ENCODE measurements around the gene CHURC1.
A peak's percentile ranks its signal among the peaks of the same experiment; 100 is the strongest.

The CHURC1 gene

DNA sequence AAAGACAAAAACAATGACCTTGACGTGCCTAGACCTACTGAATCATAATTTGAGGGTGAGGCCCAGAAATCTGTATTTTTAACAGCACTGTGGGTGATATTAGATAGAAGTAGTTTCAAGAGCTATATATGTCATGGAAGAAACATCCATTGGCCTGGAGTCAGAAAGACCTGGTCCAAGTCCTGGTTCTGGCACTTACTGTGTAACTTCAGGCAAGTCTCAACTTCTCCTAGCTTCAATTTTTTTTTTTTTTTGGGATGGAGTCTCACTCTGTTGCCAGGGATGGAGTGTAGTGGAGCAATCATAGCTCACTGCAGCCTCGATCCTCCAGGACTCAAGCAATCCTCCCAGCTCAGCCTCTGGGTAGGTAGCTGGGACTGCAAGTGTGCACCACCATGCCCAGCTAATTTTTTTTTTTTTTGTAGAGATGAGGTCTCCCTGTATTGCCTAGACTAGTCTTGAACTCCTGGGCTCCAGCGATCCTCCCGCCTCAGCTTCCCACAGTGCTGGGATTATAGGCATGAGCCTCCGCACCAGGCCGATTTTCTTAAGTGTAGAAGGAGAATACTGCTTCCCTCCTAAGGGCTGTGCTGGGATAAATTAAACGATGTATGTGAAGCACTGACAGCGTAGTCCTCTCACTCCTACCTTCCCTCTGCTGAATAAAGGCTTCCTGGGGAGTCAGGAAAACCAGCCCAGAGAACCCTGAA is 42.6 kb downstream of the CHURC1 start:
- no peak for DNase-seq (ENCODE audit: low read depth)

DNA sequence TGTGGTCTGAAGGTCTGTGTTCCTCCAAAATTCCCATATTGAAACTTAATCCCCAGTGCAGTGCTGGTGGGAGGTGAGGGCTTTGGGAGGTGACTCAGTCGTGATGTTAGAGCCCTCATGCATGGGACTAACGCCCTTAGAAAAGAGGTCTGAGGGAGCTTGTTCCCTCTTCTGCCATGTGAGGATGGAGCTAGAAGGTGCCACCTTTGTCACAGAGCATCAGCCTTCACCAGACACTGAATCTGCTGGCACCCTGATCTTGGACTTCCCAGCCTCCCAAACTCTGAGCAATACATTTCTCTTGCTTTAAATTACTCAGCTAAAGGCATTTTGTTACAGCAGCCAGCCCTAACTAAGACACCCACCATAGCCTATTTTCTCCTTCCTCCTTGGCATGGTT is 43.9 kb downstream of the CHURC1 start:
- no peak for DNase-seq (ENCODE audit: low read depth)

DNA sequence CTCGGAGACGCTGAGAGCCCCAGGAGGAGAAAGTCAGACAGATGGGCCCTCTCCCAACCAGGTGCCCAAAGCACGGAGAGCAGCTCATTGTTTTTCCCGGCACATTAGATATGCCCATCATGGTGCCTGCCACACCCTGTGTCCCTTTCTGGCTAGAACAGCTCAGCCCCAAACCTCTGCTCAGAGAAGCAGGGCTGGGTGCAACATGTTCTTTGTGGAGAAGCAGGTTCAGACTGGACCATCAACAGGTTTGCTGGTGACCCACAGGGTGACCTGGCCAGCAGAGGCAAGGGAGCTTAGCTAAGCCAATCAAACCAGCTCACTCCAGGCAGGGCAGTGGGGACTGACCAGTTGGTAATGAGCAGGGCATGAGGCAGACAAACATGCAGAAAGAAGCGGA is 44.5 kb downstream of the CHURC1 start:
- DNase-seq (ENCODE audit: low read depth): no peak

DNA sequence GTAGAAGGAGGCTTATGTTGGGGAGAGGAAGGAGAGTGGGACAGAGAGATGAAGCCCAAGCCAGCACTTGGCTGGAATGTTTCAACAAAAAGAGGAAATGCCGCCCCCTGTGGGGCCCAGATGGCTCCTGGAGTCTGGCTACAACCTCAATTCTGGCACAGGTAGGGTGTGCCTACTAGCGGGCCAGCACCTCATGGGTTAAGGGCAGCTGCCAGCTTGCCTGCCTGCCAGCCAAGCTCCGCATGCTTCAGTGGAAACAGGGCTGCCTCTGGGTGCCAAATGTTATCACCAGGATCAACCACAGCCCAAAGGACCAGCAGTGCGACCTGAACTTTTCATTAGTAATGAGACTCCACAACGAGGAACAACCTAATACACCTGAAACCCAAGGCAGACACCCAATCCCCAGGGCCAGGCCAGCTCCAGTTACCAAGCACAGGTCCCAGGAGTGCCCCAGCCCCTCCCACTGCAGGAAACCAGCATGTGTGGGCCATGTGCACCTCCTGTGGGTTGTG is 46.6 kb downstream of the CHURC1 start:
- no peak for DNase-seq (ENCODE audit: low read depth)

DNA sequence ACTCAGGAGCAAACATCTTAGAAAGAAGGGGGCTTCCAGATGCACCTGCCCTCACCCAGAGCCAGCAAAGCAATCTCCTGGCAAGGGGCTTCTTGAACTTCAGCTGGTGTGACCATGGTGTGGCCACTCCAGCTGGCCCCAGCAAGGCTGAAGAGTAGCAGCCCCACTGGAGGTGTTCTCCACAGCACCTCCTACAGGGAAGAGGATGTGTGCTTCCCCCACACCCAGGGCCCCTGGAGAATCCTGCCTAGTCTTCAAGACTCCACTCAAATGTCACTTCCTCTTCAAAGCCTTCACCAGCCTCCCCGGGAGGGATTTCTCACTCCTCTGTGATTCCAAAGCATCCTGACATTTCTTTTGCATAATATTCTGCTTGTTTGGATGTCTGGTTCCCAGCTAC is 49.4 kb downstream of the CHURC1 start:
- DNase-seq (ENCODE audit: low read depth): no peak

DNA sequence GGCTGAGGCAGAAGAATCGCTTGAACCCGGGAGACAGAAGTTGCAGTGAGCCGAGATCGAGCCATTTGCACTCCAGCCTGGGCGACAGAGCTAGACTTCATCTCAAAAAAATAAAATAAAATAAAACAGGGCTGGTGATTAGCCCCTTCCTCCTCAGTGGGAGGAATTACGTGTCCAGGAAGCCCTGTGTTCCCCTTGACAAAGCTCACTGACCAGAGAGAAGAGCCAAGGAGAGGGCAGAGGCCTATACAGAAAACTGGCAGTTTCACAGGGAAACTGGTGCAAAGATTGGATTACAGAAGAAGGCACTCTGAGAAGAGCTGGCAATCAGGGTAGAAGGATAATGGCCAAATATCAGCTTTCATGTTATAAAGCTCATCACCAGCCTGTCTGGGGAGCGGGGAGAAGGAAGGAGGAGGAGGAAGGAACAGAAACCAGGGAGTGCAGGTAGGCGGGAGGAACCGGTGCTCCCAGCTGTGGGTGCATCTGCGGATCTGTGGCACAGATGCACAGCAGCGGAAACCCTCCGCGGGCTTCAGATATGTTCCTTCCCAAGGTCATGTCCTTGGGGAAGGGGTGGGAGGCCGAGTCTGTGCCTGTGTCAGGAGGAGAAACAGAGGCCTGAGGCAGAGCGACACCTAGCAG is 51.2 kb downstream of the CHURC1 start:
- DNase-seq (ENCODE audit: low read depth): no peak

DNA sequence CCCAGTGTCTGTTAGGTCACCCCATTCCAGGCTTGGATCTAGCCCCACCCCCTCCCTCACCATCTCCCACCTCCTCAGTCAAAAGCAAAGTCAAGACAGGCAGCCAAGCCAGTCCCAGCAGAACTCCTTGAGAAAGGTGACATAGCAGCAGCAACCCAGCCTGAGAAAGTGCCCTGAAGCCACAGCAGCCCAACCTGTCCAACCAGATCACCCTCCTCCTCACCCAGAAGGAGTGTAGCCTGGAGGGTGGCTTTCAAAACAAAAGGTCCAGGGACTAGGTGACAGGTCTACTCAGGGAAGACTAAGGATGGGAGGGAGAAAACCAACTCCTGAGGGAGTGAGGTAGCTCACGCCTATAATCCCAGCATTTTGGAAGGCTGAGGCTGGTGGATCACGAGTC is 52.7 kb downstream of the CHURC1 start:
- no peak for DNase-seq (ENCODE audit: low read depth)

DNA sequence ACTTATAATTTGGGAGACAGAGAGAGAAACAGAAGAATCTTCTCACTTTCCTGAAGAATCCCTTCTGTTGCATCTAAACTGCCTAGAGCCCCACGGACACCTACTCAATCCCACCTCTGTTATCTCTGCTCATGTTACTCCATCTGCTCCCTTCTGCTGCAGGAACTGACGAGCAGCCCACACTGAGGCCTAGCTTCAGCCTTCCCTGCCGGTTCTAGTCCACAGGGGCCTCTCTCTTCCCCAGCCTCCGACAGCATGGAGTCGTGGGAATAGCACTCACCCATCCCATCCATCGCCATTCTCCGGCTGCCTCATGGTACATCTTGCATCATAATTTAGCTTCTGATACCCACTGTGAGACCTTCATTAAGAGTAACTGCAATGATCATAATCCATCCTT is 53.9 kb downstream of the CHURC1 start:
- no peak for DNase-seq (ENCODE audit: low read depth)

DNA sequence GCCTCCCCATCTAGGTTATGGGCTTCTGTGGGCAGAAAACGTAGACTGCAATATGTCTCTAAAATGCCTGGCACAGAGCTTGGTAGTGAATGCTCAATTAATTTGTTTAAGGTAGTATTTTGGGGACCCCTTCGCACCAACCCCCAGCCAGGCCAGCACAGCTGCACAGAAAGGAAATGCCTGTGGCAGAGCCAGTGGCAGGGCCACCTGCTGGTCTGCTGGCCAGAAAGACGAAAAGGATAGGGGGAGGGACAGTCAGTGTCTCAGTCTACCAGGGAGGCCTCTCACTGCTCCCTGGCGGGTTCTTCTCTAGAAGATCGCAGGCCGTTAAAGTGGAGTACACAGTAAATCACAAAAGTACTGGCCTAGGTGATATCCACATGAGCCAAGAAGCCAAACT is 54.4 kb downstream of the CHURC1 start:
- DNase-seq (ENCODE audit: low read depth): no peak

DNA sequence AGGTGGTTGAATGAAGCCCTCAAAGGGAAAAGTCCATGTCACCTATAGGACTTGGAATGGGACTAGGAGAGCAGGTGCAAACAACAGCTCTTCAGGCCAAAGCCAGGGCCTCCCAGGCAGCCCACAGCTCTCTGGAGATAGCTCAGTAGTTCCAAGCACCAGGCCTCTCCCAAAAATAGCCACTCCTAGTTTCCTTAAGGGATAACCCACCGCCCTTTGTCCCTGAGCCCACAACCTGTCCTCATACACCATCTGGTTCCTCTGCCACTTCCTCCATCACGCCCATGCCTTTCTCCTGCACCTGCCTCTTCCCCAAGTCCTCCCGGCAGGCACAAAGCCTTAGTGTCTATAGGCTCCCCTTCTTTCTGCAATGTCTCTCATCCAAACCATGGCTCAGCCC is 55.8 kb downstream of the CHURC1 start:
- no peak for DNase-seq (ENCODE audit: low read depth)

DNA sequence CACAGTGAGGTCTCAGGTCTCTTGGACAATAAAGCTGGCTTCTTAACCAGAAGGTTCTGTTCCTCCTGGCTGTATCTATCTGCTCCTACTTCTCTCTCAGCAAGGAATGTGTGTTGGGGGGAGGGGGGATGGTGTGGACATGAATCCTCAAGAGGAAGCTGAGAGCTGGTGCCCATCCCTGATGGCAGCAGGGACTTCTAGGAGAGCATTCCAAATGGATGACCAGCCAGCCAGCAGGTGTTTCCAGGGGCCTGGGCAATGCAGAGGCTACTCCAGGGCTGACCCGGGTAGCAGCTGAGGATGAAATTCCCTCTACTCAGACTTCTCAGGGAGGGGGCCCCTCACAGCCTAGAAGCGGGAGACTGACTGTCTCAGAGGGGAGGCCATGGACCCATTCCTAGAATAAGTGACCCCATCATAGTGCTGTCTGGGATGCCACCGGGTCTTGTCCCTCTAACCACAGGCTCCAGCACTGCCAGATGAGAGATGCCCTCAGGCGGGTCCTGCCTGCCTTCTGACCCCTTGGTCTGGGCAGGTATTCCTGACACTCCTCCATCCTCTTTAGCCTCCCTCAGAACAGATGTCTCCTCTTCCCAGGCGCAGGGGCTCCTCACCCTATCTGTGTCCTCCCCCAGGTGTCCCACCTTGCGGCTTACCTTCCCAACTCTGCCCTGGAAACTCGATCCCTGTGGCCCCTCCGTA is 56.7 kb downstream of the CHURC1 start:
- no peak for DNase-seq (ENCODE audit: low read depth)

DNA sequence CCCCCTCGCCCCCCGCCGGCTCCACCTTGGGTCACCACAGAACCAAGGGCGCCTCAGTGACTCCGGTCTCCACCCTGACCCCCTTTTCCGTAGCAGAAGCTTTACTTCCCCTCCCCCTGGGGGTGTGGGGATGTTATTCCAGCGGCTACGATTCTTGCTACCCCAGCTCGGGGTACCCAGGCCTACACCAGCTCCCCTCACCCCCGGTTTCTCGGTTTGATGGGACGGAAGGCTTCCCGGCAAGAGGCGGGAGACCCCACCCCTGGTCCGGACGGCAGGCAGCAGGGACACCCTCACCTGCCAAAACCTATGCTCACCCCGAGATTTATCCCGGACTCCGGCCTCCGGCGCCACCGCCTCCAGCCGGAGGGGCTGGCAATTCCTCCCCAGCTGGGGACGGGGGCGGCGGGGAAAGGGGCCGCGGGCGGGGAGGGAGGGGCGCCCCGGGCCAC is 57.3 kb downstream of the CHURC1 start:
- no peak for DNase-seq (ENCODE audit: low read depth)

DNA sequence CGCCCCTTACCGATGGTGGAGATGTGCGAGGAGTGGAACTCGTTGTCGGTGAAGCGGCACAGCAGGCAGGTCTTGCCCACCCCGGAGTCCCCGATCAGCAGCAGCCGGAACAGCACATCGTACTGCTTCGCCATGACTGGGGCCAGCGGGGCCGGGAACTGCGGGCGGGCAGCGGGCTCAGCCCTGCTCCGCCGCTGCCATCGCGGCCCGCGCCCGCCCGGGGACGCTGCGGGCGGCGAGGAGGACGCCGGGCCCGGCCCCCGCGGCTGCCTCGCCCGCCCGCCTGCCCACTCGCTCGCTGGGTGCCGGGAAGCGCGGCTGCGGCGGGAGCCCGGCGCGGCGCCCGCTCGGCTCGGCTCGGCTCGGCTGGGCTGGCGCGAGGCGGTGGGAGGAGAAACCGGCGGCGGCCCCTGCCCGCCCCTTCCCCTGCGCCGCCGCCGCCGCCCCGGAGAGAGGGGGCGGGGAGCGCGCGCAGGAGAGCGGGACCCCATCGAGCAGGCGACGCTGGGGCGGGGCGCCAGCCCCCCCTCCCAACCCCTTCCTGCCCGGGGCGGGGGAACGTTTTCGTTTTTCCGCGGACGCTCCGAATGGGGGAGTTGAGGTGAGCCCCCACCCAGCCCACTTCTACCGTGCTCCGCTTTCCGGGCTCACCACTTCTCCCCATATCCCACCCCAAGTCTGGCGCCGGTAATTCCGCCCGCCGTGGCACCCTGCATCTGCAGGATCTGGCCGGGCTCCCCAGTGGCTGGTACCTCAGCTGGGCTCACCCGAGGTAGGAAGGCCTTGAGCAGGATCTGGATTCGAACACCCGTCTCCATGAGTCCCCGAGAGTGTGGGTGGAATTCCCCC is 57.9 kb downstream of the CHURC1 start, which contains the start of gene RAB15:
RAB15 (minus strand) TSS at position 394 of the 849 bp plus-strand sequence; CDS start at position 134, 260 bp downstream.
- DNase-seq (ENCODE audit: low read depth): peak; percentile 7

DNA sequence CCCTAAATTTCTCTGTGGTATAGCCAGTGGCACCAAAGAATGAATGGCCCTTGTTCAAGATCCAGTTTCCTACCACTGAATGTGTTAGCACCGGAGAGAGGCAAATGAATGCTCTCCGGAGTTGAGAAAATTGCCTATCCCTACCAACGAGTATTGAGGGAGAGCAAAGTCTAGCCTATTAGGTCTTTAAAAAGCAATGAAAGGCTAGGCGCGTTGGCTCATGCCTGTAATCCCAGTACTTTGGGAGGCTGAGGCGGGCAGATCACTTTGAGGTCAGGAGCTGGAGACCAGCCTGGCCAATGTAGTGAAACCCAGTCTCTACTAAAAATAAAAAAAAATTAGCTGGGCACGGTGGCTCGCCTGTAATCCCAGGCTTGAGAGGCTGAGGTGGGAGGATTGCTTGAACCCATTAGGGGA is 58.8 kb downstream of the CHURC1 start:
- no peak for DNase-seq (ENCODE audit: low read depth)

DNA sequence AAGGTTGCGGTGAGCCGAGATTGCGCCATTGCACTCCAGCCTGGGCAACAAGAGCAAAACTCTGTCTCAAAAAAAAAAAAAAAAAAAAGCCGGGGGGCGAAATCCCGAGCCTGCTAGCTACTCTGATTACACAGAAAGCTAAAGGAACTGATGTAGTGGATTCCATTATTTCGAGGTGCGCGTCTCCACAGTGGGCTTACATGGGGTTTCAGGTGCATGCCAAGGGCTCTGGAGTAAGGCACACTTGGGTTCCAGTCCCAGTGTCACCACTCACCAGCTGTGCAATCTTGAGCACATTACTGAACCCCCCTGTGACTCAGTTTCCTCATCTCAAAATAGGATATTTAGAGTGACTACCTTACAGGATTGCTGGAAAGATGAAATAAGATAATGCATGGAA is 59.6 kb downstream of the CHURC1 start:
- DNase-seq (ENCODE audit: low read depth): no peak

DNA sequence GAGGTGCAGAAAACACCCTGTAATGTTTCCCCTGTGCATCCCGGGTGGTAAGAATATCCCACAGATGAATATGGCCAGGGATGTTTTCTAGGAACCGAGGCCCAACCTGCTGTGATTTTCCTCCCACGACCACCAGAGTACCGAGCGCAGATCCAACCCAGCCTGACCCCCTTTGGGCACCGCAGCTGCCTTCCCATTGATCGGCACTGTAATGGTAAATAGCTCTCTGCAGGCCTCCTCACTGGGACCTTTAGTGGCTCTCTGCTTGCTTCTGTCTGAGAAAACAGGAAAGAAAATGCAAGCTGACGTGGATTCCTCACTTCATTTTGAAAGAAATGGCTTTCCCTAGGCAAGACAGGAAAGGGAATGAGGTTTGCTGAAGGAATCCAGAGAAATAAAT is 60.3 kb downstream of the CHURC1 start:
- DNase-seq (ENCODE audit: low read depth): no peak

DNA sequence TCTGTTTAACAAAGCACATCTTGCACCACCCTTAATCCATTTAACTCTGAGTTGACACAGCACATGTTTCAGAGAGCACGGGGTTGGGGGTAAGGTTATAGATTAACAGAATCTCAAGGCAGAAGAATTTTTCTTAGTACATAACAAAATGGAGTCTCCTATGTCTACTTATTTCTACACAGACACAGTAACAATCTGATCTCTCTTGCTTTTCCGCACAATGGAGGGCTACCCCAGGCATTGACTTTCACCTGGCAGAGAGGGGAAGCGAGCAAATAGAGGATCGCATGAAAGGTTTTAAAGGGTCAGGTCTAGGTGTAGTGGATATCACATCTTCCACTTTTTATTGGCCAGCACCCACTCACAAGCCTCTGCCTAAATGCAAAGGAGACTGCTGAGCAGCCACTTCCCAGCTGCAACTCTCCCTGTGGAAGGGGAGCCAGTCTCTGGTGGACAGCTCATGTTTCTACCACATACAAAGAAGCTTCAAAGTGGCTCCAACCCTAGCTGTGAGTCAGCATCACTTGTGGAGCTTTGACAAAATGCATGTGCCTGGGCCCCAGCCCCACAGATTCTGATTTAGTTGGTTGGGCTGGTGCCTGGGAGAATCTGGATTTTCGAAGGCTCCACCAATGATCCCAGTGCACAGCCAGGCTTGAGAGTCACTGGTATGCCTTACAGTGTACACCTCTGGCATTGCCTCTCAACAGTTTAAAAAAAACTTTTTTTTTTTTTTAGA is 65.2 kb downstream of the CHURC1 start:
- no peak for DNase-seq (ENCODE audit: low read depth)

DNA sequence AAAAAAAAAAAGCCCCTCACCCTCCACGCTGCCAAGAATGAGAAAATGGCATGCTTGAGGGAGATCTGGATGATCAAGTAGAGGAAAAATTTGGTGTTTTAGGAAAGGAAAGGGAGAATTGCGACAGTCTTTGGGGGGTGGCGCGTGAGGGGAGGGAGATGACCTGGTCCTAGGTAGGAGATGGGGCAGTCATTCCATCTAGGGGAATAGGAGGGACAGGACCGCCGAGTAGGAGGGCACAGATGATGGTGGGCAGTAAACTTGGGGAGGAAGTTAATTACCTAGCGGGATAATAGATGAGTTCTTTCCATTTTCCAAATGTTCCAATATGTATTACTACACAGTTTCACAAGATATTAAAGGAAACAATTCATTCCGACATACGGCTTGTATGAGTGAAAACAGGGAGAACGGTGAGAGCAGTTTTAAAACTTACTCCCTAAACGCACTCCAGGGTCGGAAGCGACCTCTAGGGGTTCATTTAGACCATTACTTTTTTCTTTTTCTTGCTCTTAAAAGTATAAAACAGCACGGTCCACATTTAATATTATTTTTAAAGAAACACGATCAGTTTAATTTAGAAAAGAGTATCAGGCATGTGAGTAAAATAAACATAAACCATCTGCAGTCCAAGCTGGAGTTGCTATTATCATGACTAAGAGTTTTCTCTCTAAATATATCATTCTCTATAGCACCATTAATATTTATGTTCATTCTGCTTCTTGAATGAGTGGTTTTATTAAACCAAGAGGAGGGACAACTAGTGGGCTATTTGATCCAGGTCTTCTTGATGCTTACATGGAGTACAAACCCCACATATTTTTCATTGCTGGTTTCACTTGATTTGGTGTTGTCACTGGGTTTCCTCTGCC is 69.4 kb downstream of the CHURC1 start:
- no peak for DNase-seq (ENCODE audit: low read depth)

Data from activated T-cell treated with anti-CD3 and anti-CD28 coated beads for 24 hours (primary cell).